HepG2 (cell line): ENCODE results near the gene TCF7L2. TPM values are rescaled to one million over a fixed set of nuclear protein-coding genes. Genes with fewer than 3 reads are reported as not detected.

Experiments
- CBX2 ChIP-seq, 2 experiments: fragments of 200-600 bp in 1 of 2; sonication (generic); formaldehyde crosslinking in 1 of 2; IDR thresholded peaks; 2 replicates each; pipeline versions ENCODE4 v1.7.0 to v1.8.1; 2018 to 2022; ENCODE audit warnings: low read depth in 2 of 2, low read length in 1 of 2, mild to moderate bottlenecking in 1 of 2, missing genetic modification reagents in 1 of 2
- MED1 ChIP-seq: sonication (generic); formaldehyde crosslinking; IDR thresholded peaks from 2 replicates; pipeline ENCODE4 v1.4.0; 2020; ENCODE audit warnings: missing genetic modification reagents
- RELA ChIP-seq: sonication (generic); formaldehyde crosslinking; IDR thresholded peaks from 2 replicates; pipeline ENCODE4 v1.4.0; 2020; ENCODE audit warnings: missing genetic modification reagents
- ZNF234 ChIP-seq: sonication (generic); formaldehyde crosslinking; conservative IDR thresholded peaks from 2 replicates; pipeline ENCODE4 v1.5.1; 2020; ENCODE audit warnings: mild to moderate bottlenecking, missing genetic modification reagents
- ZNF510 ChIP-seq: sonication (generic); formaldehyde crosslinking; IDR thresholded peaks from 2 replicates; pipeline ENCODE4 v1.4.0; 2020; ENCODE audit warnings: low read depth, mild to moderate bottlenecking, missing genetic modification reagents
- ZNF558 ChIP-seq: sonication (generic); formaldehyde crosslinking; IDR thresholded peaks from 2 replicates; pipeline ENCODE4 v1.9.0; 2022; ENCODE audit warnings: mild to moderate bottlenecking, missing genetic modification reagents, borderline replicate concordance
- ZNF766 ChIP-seq: sonication (generic); formaldehyde crosslinking; IDR thresholded peaks from 2 replicates; pipeline ENCODE4 v1.5.0; 2020; ENCODE audit warnings: missing genetic modification reagents, borderline replicate concordance
- ZNF816 ChIP-seq: sonication (generic); formaldehyde crosslinking; IDR thresholded peaks from 2 replicates; pipeline ENCODE4 v1.8.0; 2022; ENCODE audit warnings: missing genetic modification reagents, mild to moderate bottlenecking, borderline replicate concordance
- polyA plus RNA-seq, 8 experiments: library from polyadenylated mRNA; depleted of rRNA in 3 of 8; stranded (reverse) in 7 of 8; unstranded in 1 of 8; fragments of >200 nt; fragmentation: Illumina TruSeq in 4 of 8; extraction: Trizol in 4 of 8; gene quantifications; 2 replicates each; pipeline versions ENCODE4 v1.2.1 to v1.2.3, GENCODE V29; 2011 to 2016; ENCODE audit warnings: low read depth in 4 of 8, missing spikeins in 1 of 8, mixed read lengths in 1 of 8; ENCODE audit not compliant: insufficient read depth in 1 of 8
- total RNA-seq, 5 experiments: library from RNA; depleted of rRNA; stranded (reverse); fragments of >200 nt; fragmentation: Illumina TruSeq; extraction: Trizol; gene quantifications; 2 replicates each; pipeline ENCODE4 v1.2.3, GENCODE V29; 2016; ENCODE audit warnings: low read depth in 1 of 5
- TF ChIP-seq, protein P1 (sequence below): sonication (generic); formaldehyde crosslinking; IDR thresholded peaks from 2 replicates; pipeline ENCODE4 v1.4.0; 2020; ENCODE audit warnings: missing genetic modification reagents, borderline replicate concordance
- TF ChIP-seq, protein P2 (sequence below): sonication (generic); formaldehyde crosslinking; IDR thresholded peaks from 2 replicates; pipeline ENCODE4 v1.9.0; 2021; ENCODE audit warnings: missing genetic modification reagents, borderline replicate concordance
- TF ChIP-seq, protein P3 (sequence below): sonication (generic); formaldehyde crosslinking; IDR thresholded peaks from 2 replicates; pipeline ENCODE4 v1.4.0; 2020; ENCODE audit warnings: missing genetic modification reagents, borderline replicate concordance
- TF ChIP-seq, protein P4 (sequence below): sonication (generic); formaldehyde crosslinking; IDR thresholded peaks from 2 replicates; pipeline ENCODE4 v1.5.0; 2020; ENCODE audit warnings: missing genetic modification reagents
- TF ChIP-seq, protein P5 (sequence below): sonication (generic); formaldehyde crosslinking; IDR thresholded peaks from 2 replicates; pipeline ENCODE4 v1.8.0; 2022; ENCODE audit warnings: mild to moderate bottlenecking, missing genetic modification reagents; ENCODE audit not compliant: insufficient replicate concordance

TCF7L2 gene
- total and polyA plus RNA-seq, 2 of the 13 experiments (the other 11 are each of a cell fraction or from before 2014, with no cell fraction given): 3.9 to 13.7 TPM

DNA sequence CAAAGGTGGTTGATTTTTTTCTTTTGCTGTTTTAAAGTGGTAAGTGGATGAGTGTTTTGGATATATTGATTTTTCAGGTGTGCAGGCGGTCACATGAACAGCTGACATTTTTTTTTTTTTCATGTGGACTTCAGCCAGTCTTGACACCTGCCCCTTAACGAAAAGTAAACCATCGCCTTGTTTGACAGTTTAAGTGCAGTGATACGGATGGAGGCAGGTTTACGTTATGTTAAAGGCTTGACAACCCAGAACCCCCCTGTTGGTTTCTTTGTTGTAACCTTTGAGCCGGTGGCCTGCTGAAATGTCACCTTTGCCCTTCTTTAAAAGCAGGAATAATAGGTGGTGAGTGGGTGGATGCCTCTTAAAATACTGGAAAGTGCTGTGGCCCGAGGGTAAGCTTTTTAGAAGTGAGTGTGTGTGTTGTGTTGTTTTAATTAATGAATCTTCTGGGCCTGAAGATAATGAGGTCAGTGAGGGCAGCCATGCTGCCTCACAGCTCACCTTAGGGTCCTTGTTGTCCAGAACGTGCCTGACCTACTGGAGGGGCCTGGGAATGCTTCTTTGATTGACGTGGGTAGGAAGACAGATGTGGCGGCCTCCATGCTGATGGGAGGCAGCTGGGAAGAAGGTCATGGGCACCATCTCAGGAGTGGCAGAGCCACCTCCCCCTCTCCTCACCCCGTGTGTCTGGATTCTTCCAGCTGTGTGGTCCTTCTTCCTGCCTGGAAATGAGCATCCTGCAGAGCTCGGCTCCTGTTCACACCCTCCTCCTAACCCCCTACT lies 69.8 kb downstream of the TCF7L2 start (continued):
- TF ChIP-seq, protein P1, sequence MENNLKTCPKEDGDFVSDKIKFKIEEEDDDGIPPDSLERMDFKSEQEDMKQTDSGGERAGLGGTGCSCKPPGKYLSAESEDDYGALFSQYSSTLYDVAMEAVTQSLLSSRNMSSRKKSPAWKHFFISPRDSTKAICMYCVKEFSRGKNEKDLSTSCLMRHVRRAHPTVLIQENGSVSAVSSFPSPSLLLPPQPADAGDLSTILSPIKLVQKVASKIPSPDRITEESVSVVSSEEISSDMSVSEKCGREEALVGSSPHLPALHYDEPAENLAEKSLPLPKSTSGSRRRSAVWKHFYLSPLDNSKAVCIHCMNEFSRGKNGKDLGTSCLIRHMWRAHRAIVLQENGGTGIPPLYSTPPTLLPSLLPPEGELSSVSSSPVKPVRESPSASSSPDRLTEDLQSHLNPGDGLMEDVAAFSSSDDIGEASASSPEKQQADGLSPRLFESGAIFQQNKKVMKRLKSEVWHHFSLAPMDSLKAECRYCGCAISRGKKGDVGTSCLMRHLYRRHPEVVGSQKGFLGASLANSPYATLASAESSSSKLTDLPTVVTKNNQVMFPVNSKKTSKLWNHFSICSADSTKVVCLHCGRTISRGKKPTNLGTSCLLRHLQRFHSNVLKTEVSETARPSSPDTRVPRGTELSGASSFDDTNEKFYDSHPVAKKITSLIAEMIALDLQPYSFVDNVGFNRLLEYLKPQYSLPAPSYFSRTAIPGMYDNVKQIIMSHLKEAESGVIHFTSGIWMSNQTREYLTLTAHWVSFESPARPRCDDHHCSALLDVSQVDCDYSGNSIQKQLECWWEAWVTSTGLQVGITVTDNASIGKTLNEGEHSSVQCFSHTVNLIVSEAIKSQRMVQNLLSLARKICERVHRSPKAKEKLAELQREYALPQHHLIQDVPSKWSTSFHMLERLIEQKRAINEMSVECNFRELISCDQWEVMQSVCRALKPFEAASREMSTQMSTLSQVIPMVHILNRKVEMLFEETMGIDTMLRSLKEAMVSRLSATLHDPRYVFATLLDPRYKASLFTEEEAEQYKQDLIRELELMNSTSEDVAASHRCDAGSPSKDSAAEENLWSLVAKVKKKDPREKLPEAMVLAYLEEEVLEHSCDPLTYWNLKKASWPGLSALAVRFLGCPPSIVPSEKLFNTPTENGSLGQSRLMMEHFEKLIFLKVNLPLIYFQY (CRISPR knock-in tag): no peak
- TF ChIP-seq, protein P2, sequence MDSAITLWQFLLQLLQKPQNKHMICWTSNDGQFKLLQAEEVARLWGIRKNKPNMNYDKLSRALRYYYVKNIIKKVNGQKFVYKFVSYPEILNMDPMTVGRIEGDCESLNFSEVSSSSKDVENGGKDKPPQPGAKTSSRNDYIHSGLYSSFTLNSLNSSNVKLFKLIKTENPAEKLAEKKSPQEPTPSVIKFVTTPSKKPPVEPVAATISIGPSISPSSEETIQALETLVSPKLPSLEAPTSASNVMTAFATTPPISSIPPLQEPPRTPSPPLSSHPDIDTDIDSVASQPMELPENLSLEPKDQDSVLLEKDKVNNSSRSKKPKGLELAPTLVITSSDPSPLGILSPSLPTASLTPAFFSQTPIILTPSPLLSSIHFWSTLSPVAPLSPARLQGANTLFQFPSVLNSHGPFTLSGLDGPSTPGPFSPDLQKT (CRISPR knock-in tag): no peak
- TF ChIP-seq, protein P3, sequence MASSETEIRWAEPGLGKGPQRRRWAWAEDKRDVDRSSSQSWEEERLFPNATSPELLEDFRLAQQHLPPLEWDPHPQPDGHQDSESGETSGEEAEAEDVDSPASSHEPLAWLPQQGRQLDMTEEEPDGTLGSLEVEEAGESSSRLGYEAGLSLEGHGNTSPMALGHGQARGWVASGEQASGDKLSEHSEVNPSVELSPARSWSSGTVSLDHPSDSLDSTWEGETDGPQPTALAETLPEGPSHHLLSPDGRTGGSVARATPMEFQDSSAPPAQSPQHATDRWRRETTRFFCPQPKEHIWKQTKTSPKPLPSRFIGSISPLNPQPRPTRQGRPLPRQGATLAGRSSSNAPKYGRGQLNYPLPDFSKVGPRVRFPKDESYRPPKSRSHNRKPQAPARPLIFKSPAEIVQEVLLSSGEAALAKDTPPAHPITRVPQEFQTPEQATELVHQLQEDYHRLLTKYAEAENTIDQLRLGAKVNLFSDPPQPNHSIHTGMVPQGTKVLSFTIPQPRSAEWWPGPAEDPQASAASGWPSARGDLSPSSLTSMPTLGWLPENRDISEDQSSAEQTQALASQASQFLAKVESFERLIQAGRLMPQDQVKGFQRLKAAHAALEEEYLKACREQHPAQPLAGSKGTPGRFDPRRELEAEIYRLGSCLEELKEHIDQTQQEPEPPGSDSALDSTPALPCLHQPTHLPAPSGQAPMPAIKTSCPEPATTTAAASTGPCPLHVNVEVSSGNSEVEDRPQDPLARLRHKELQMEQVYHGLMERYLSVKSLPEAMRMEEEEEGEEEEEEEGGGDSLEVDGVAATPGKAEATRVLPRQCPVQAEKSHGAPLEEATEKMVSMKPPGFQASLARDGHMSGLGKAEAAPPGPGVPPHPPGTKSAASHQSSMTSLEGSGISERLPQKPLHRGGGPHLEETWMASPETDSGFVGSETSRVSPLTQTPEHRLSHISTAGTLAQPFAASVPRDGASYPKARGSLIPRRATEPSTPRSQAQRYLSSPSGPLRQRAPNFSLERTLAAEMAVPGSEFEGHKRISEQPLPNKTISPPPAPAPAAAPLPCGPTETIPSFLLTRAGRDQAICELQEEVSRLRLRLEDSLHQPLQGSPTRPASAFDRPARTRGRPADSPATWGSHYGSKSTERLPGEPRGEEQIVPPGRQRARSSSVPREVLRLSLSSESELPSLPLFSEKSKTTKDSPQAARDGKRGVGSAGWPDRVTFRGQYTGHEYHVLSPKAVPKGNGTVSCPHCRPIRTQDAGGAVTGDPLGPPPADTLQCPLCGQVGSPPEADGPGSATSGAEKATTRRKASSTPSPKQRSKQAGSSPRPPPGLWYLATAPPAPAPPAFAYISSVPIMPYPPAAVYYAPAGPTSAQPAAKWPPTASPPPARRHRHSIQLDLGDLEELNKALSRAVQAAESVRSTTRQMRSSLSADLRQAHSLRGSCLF (CRISPR knock-in tag): no peak
- TF ChIP-seq, protein P4, sequence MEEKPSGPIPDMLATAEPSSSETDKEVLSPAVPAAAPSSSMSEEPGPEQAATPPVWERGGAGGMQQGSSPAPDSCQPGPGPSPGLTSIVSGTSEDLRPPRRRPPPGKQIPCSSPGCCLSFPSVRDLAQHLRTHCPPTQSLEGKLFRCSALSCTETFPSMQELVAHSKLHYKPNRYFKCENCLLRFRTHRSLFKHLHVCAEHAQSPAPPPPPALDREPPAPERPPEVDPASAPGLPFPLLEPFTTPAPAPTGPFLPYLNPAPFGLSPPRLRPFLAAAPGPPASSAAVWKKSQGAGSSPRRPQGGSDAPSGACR: no peak
- TF ChIP-seq CBX2 (IDR thresholded peaks at IDR 0.05; ENCODE audit: low read depth, low read length) (no peak), CBX2 (CRISPR knock-in tag; IDR thresholded peaks at IDR 0.05; ENCODE audit: low read depth) (no peak), ZNF510 (no peak), ZNF766 (CRISPR knock-in tag) (no peak), RELA (no peak), MED1 (CRISPR knock-in tag) (peak; percentile 78), ZNF234 (no peak), ZNF816 (CRISPR knock-in tag) (no peak), ZNF558 (CRISPR knock-in tag) (no peak)
- TF ChIP-seq, protein P5, sequence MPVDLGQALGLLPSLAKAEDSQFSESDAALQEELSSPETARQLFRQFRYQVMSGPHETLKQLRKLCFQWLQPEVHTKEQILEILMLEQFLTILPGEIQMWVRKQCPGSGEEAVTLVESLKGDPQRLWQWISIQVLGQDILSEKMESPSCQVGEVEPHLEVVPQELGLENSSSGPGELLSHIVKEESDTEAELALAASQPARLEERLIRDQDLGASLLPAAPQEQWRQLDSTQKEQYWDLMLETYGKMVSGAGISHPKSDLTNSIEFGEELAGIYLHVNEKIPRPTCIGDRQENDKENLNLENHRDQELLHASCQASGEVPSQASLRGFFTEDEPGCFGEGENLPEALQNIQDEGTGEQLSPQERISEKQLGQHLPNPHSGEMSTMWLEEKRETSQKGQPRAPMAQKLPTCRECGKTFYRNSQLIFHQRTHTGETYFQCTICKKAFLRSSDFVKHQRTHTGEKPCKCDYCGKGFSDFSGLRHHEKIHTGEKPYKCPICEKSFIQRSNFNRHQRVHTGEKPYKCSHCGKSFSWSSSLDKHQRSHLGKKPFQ (CRISPR knock-in tag): no peak
